Right renal cortex interstitium (tissue), 3 donors: Measurements from ENCODE around the gene CELSR1. TPM values are rescaled to one million over a fixed set of nuclear protein-coding genes. Genes with fewer than 3 reads are reported as not detected.

ENCODE experiments used
- DNase-seq, 3 donors: peaks; one replicate each; pipeline ENCODE4 v3.0.0-alpha.2; 2013; ENCODE audit warnings: low read depth in 3 of 3, low spot score in 2 of 3
- polyA plus RNA-seq, 3 donors: library from polyadenylated mRNA; unstranded; fragments of 120-200 nt; gene quantifications; one replicate each; pipeline ENCODE4 v1.2.1, GENCODE V29; 2013; ENCODE audit not compliant: insufficient read length in 3 of 3

Gene CELSR1
- polyA plus RNA-seq, 3 donors: 21.8 to 23.7 (median 22.8) TPM

DNA sequence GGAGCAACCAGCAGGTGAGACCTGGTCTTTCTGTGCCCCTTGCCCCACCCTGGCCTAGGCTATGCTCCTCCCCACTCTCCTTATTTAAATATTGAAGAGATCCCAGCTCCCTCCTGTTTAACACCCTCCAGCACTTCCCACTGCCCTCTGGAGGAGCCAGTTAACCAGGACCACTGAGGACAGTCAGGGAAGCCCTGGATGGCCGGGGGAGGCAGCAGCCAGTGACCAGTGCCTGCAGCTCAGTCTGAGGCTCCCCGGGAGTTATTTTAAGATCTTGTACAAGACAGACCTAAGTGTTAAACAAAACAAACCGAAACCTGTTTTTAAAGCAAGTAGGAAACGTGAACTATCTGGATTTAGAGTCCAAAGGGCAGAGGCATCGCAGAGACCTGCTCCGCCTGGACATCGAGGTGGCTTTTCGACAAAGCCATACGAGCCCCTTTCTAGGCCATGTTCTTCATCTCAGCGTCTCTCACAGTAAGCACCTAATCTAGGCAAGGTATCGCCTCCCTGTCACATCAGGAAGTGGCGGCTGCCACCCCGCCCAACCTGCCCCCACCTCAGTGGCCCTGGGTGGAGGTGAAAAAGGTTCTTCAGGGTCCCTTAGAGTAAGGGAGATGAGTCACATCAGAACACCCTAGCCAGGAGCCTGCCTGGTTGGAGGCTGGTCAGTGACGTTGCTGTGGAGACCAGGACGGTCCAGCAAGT lies 166.7 kb downstream of the CELSR1 start:
- no peak for DNase-seq

DNA sequence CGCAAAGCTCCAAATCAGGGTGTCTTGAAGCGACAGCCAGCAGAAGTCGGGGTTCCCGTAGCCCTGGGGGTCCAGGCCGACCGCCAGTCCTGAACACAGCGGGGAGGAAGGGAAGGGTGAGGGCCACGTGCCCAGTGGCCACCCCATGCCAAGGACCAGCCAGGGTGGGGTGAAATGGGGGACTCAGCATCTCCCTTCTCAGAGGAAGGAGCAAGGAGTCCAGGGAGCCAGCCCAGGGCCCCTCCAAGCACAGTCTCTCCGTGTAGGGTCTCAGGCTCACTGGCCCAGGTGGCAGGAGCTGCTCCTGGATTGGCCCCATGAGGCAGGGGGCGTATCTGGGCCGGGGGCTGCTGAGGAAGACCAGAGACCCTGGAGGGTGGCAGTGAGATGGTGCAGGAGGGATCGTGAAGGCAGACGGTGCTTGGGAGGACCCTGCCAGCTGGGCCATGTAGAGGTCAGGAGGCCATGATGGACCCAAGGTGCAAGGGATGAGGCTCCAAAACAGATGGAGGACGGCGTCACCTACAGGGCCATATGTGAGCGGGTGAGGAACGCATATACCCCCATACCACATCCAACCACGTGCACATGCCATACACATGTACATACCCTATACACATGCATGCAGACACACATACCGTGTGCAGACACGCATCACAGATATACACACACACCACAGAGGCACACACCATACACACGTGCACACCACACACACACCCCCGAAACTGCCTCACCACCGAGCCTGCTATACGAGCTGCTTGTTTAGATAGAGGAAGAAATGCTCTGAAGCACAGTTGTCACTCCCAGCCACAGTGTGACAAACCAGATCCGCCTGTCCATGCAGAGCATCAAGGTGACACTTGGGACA lies 167.5 kb downstream of the CELSR1 start:
- no peak for DNase-seq

DNA sequence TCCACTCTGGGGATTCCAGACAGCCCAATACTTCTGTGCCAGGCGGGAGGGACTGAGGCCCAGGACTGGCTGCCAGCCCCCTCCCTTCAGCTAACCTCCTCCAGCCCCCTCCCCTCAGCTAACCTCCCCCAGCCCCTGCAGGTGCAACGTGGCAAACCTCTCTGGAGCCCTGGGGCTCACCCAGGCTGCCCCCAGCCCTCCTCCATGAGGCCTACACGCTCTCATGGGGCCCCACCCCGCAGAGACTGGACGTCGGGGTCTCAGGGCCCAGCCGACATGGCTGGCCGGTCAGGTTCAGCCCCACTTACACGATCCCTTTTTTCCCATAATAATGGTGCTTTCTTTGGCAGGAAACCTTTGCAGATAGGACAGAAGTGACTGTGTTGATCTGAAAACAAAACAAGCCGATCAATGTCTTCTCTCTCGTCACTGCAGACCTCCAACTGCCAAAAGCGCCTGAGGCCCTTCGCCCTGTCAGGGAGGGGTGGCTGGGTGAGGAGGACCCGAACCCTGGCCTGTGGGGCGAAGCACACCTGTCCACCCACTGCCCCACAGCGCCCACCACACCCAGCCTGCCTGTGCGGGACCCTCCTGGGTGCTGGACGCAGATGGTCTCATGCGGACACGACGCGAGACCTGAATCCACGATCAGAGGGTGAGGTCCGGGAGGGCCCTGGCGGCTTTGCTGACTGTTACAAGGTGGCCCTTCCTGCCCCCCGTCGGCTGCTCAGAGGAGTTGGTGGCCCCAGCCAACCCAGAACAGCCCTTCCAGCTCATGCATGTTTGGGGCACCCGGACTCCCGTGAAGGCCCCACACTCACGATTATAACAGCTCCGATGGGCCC lies 168.3 kb downstream of the CELSR1 start:
- DNase-seq: no peak

DNA sequence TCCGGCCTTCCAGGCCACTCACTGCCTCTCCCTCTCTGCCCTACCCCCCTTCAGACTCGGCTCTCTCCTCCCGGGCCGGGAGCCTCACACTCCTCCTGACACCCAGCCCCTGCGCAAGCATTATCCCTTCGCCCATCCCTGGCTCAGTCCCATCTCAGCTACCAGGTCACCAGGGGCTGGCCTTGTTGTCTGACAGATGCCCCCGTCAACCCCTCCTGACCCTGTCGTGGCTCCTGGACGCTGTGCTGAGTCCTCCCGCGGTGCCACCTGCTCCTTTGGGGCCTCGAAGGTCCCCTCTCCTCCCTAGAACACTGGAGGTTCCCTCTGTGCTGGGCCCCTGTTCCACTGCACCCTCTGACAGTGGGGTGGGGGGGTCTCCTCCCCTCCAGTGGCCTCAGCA lies 169.0 kb downstream of the CELSR1 start:
- DNase-seq: no peak

DNA sequence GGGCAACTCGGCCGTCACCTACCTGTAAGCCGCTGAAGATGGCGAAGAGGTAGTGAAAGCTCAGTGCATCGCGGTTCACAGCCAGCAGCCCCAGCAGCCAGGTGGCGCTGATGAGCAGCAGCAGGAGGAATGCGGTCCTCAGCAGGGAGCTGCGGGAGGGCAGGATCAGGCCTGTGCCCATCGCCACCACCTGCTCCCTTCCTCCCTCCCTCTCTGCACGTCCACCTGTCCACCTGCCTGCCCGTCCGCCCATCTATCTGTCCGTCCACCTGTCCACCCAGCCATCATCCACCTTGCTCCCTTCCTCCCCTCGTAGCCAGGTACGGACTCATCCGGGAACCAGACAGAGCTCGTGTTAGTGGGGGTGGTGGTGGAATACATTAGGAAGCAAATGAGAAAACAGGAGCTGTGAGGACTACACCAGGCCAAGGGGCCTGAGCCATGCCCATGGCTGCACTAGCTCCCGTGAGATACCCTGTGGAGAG lies 169.7 kb downstream of the CELSR1 start:
- no peak for DNase-seq

DNA sequence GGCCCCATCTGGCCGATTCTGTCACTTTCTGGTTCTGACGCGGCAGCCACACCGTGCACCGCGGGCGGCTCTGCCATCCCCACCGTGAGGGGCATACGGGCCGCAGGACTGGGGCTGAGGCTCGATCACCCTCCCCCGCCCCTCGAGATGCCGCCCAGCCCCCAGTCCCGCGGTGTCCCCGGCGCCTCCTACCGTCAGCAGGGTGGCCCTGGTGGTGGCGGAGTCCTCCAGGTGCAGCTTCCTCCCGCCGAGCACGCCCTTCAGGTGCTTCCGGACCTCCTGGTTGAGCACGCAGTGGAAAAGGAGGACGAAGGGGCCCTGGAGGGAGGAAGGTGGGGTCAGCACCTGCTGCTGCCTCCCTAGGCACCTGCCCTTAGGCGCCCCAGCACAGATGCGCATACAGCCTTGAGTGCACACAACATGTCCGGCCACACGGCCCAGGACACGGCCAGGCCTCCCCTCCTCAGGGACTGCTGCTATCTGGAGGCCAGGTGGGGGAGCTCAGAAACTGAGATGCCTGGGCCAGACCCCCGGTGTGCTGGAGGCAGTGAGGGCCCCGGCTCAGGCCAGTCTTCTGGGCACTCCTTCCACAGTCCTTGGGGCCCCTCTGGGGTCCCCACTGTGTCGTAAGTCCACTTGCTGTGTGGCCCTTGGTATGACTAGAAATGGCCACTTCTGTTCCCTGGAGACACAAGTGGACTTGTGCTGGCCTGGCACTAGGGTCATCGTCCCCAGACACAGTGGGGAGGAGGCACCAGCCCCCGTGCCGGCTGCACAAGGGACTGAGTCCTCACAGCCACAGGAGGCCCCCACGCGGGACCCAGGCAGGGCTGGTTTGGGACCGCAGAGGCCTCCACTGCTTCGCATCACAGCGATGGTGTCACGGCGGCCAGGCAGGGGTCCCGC lies 170.4 kb downstream of the CELSR1 start:
- DNase-seq: no peak

DNA sequence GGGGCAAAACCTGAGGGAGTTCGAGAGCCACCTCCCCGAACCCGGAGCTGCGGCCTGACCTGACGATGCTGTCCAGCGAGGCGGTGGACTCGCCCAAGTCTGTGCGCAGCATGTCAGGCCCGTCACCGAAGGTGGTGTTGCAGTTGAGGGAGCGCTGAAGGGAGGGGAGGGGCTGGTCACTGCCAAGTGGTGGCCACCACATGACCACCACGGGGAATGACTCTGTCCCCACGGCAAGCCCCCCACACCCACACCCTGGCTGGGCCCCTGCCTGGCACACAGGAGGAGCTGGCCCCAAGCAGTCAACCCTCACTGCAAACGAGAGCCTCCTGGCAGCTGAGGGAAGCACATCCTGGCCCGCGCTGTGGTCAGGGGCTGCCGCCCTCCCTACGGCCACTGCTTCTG lies 171.1 kb downstream of the CELSR1 start:
- no peak for DNase-seq

DNA sequence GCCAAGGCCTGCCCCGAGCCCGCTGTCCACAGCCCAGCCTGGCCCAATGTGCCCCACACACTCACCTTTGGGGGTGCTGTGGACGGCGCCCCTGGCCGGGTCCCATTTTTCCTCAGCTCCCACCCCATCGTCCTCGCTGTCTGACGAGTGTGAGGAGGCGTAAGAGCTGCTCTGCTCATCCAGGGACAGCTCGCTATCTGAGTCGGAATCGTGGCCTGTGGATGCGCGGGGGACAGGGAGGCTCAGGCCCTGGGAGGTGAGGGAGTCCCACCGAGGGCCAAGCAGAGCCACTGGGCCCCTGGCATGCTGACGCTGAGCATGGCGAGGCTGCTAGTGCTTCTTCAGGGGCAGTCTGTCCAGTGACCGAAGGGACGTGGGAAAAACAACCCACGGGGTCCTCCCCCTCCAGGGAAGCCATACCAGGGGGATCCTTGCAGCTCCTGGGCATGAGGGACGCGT lies 172.2 kb downstream of the CELSR1 start:
- no peak for DNase-seq

DNA sequence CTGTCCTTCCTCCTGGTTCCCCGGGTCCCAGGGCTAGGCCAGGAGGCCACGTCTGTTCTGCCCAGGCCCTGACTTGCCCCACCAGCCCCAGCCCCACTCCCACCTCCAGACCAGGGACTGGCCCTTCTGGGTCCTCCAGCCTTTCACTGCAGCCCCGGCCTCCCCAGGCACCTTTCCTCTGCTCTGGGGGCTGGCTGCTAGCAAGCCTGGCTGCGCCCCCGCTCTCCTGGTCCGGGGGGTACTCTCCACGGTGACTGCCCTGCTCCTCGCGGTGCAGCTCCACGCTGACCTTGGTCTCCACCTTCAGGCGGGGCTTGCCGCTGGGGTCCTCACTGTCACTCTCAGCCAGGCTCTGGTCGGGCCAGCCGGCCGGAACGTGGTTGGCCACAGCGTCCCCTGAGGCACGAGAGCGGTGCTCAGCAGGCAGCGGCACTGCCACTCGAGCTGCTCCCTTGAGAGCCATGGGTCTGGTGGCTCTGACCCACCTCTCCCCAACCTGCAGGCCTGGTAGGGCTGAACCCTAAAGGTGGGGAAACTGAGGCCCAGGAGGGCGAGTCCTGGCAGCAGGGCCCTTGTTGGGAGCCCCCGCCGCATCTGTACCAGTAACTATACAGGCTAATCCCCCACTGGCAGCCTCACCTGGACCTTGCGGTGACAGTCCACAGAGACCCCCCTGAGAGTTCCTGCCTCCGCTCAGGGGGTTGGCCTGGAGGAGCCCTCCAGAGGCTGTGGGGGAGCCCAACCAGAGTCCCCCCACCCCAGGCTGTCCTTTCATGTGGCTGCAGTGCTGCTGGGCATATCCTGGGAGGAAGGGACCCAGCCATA lies 172.9 kb downstream of the CELSR1 start:
- DNase-seq: no peak

DNA sequence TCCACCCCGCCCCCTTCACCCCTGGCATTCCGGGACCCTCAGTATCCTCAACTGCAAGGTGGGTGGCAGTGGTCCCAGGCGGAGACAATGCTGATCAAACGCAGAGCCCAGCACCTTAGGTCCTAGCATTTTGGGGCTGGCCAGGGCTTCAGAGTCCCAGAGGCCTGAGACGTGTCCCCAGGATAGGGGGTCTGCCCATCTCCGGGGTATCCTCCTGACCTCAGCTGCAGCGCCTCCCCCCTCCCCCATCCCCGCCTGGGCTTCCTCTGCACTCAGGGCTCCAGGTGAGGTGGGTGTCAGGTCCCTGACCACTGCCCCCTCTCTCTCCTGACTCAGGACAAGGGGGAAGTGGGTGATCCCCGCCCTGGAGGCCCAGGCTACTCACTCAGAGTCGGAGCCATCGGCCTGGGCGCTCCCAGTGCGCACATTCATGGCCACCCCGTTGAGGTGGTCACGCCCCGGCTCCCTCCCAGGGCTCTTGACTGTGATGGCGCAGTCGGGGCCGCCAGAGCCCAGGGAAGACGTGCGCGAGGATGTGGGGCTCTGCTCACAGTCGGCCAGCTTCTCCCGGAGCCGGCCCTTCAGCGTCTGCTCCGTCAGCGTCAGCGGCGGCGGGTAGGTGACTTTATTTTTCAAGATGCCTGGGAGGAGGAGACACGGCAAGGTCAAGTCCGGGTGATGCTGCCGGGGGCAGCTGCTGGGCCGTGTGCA lies 173.7 kb downstream of the CELSR1 start:
- no peak for DNase-seq

DNA sequence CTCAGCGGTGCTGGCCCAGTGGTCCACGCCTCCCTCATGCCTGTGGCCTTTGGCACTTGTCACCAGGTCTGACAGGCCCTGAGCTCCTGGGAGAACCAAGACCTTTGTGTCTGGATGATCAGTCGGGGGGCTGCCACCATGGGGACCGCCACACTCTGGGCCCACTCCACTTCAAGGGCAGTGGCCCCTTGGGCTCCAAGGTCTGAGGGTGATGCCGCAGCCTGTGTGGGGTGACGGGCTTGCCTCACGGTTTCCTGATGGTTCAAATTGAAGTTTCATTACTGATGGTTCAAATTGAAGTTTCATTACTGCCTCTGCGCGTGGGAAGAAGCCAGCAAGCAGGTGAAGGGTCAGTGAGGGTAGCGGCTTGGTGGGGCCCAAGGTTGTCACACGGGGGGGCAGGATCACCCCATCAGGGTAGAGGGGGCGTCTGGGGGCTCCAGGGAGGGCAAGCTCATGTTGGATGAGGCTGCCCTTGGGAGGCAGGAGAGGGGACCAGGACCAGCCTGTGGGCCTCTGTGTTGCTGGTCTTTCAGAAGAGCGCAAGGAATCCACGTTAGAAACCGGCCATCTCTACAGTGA lies 174.4 kb downstream of the CELSR1 start:
- no peak for DNase-seq

DNA sequence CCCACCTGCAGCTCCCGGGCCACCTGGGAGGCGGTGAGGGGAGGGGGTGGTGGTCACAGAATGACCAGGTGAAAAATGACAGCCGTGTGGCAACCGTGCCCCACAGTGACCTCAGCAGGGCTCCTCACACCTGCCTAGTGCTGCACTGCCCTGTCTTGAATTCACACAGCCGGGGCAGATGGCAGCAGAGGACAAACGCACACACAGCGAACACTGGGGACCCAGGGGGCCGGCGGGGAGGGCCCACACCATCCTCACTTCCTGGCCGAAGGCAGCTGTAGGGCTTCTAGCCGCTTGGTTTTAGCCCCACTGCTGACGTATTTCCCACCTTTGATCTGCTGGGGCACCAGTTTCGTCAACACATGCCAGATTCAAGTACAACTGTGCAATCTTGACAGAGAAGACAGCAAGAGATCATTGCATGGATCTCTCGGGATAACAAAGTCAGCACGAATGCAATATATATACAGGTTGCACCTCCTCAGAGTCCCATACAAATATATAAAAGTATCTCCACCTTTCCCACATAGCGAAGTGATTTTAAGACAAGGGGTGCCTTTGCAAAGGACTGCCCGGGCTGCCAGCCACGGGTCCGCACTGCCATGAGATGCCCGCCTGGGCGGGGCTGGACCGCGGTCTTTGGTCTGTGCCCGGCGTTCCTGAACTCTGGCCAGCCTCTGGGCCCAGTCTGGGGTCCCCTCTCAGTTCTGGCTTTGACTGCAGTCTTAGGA lies 175.1 kb downstream of the CELSR1 start:
- no peak for DNase-seq

DNA sequence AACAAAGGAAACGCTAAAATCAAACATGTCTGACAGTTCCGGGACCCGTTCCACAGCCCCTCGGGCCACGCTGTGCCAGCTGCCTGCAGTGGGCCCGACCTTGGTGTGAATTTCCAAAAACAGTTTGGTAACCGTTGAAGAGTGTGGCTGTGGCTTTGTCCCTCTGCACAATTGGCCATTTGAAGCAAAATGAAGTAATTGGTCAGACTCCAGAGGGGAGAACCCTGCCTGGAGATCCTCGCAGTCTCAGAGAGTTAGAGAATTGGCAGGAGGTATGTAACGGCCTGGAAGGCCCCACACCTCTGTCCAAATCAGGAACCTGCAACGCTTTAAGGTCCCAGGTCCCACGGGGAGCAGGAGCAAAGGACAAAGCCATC lies 175.6 kb downstream of the CELSR1 start:
- DNase-seq: no peak

DNA sequence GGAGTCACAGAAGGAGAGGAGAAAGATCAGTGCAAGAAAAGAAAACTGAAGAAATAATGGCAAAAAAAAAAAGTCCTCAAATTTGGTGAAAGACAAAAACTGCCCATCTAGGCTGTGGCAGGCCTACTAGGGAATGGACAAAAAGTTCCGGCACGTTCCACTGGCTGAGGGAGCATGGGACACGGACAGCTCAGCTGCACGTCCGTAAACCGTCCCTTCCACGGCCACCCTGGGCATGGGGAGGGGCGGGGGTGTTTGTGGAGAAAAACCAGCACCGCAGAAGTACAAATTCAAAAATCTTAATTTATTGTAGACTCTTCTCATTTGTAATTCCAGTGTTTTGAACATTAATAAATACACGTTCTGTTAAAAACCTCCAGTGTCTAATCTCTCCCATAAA lies 176.5 kb downstream of the CELSR1 start:
- no peak for DNase-seq

DNA sequence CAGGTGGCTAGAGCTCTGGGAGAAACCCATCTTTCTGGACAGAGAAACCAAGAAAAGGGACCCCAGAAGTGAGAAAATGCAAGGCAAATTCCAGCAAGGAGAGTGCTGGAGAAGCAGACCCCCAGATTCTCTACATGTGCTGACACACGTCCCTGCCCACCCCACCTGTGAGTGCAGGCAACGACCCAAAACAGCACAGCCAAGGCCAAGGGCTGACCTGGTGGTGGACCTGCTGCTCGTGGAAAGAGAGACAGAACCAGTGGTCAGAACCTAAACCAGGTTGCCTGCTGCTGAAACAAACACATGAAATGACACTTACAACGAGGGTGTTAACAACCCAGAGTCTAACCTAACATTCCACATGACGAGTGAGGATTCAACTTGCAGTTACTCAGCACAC lies 177.3 kb downstream of the CELSR1 start:
- no peak for DNase-seq

DNA sequence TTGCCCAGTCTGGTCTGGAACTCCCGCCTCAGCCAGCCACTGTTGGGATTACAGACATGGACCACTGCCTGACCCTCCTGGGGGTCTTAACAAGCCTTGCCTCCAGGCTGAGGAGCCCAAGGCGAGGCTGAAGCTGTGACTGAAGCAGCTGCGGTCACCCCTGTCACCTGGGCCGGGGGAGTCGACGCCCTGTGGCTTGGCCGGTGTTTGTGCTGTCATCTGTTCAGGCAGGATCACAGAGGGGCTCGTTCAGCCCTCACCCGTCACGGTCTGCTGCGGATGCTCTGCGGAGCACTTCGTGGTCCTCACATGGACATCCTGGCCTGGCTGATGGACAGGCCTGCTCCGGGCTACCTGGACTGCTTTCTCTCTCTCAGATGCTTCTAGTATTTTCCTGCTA lies 178.1 kb downstream of the CELSR1 start:
- DNase-seq: no peak

DNA sequence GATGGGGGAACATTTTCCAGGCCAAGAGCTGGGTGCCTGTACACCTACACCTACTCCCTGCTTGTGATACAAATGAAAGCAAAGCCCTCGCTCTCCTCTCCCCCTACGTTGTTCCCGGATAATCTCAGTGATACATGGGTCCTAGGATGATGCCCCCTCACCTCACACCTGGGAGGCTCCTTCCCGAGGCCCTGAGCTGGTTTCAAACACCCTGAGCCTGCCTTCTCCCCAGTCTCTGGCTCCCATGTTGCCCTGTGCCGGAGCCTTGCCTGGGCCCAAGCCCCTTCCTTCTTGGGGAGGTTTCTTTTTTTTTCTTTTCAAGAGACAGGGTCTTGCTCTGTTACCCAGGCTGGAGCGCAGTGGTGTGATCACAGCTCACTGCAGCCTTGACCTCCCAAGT lies 178.7 kb downstream of the CELSR1 start:
- no peak for DNase-seq
